Esophagus mucosa (tissue), 1 donor: ENCODE results near the gene OR4K1. TPM values are rescaled to one million over a fixed set of nuclear protein-coding genes. Genes with fewer than 3 reads are reported as not detected.
"Not testable (repeated sequence)": the region's sequence is repeated elsewhere in the genome, so short reads cannot be mapped to it uniquely, and the experiment has no call there.

Experiments
- ATAC-seq: fragments of 200-7000 bp; cut with Tn5 transposase; one replicate; pipeline ENCODE4 v1.9.1; 2020
- total RNA-seq: library from RNA; stranded (reverse); gene quantifications from one replicate; pipeline ENCODE4 v1.2.4, GENCODE V29; 2023
- donor health status: DM: yes; HTN: yes; CAD: no.

The OR4K1 gene
- not detected for total RNA-seq

- no peak for ATAC-seq
These were observed at the start of gene OR4K1 for GRCh38 chr14:19930617-19931016. TSS of gene OR4K1 (plus strand) at chr14:19930917. CDS start at chr14:19935667, 4,750 bp downstream.

- no peak for ATAC-seq
These were observed 35.4 kb upstream of the OR4K1 start for GRCh38 chr14:19895282-19895681.

- no peak for ATAC-seq
These were observed 29.7 kb upstream of the OR4K1 start for GRCh38 chr14:19900999-19901398.

GRCh38 chr14:19902409-19902808, 28.3 kb upstream of the OR4K1 start:
- ATAC-seq, result no peak

- ATAC-seq, result no peak
These were observed 24.1 kb upstream of the OR4K1 start for GRCh38 chr14:19906665-19907064.

GRCh38 chr14:19911114-19911513, 19.6 kb upstream of the OR4K1 start:
- ATAC-seq, result no peak

GRCh38 chr14:19917243-19917642, 13.5 kb upstream of the OR4K1 start:
- ATAC-seq, result no peak

- ATAC-seq, result no peak
These were observed 12.7 kb upstream of the OR4K1 start for GRCh38 chr14:19917955-19918518.

GRCh38 chr14:19918553-19919264, 12.0 kb upstream of the OR4K1 start:
- no peak for ATAC-seq

- no peak for ATAC-seq
These were observed 10.6 kb upstream of the OR4K1 start, which contains the start of gene OR4K5 for GRCh38 chr14:19920021-19920657. TSS of gene OR4K5 (plus strand) at chr14:19920607. CDS start at chr14:19920607, 0 bp downstream.

GRCh38 chr14:19941668-19942067, 11.0 kb downstream of the OR4K1 start:
- no peak for ATAC-seq

- no peak for ATAC-seq
These were observed 16.8 kb downstream of the OR4K1 start for GRCh38 chr14:19947413-19948090.

GRCh38 chr14:19949218-19949617, 18.5 kb downstream of the OR4K1 start:
- ATAC-seq, result no peak

GRCh38 chr14:19969735-19970134, 39.0 kb downstream of the OR4K1 start:
- not testable (repeated sequence) for ATAC-seq

GRCh38 chr14:19974844-19975243, 44.1 kb downstream of the OR4K1 start:
- no peak for ATAC-seq

- ATAC-seq, result no peak
These were observed 44.6 kb downstream of the OR4K1 start, which contains the start of gene OR4K15 for GRCh38 chr14:19975291-19975690. TSS of gene OR4K15 (plus strand) at chr14:19975591. CDS start at chr14:19975591, 0 bp downstream.

Other genes starting within 250 kb of the OR4K1 start
- not detected for gene OR11H2, start 217.0 kb upstream of the OR4K1 start, total RNA-seq
- not detected for gene OR4Q3, start 187.3 kb upstream of the OR4K1 start, total RNA-seq
- gene OR4M1, start 157.4 kb upstream of the OR4K1 start, total RNA-seq, result not detected
- gene OR4N2, start 127.1 kb upstream of the OR4K1 start, total RNA-seq, result not detected
- gene OR4K2, start 55.8 kb upstream of the OR4K1 start, total RNA-seq, result not detected
- not detected for gene OR4K5, start 10.3 kb upstream of the OR4K1 start, total RNA-seq
- gene OR4K15, start 44.7 kb downstream of the OR4K1 start, total RNA-seq, result not detected
- not detected for gene OR4Q2, start 71.2 kb downstream of the OR4K1 start, total RNA-seq
- not detected for gene OR4K14, start 88.4 kb downstream of the OR4K1 start, total RNA-seq
- not detected for gene OR4K13, start 105.1 kb downstream of the OR4K1 start, total RNA-seq
- gene OR4L1, start 129.1 kb downstream of the OR4K1 start, total RNA-seq, result not detected
- gene OR4K17, start 179.8 kb downstream of the OR4K1 start, total RNA-seq, result not detected
- not detected for gene OR4N5, start 207.9 kb downstream of the OR4K1 start, total RNA-seq